Activated T-cell treated with anti-CD3 and anti-CD28 coated beads, Interleukin-2, amount 50 U/mL, for 1 hour (primary cell): ENCODE measurements around the gene TAS1R3.
"Not testable (repeated sequence)": the region's sequence is repeated elsewhere in the genome, so short reads cannot be mapped to it uniquely, and the experiment has no call there.

Source experiments
- DNase-seq: peaks from one replicate; pipeline ENCODE4 v3.0.0-alpha.2; 2020

TAS1R3 gene

DNA sequence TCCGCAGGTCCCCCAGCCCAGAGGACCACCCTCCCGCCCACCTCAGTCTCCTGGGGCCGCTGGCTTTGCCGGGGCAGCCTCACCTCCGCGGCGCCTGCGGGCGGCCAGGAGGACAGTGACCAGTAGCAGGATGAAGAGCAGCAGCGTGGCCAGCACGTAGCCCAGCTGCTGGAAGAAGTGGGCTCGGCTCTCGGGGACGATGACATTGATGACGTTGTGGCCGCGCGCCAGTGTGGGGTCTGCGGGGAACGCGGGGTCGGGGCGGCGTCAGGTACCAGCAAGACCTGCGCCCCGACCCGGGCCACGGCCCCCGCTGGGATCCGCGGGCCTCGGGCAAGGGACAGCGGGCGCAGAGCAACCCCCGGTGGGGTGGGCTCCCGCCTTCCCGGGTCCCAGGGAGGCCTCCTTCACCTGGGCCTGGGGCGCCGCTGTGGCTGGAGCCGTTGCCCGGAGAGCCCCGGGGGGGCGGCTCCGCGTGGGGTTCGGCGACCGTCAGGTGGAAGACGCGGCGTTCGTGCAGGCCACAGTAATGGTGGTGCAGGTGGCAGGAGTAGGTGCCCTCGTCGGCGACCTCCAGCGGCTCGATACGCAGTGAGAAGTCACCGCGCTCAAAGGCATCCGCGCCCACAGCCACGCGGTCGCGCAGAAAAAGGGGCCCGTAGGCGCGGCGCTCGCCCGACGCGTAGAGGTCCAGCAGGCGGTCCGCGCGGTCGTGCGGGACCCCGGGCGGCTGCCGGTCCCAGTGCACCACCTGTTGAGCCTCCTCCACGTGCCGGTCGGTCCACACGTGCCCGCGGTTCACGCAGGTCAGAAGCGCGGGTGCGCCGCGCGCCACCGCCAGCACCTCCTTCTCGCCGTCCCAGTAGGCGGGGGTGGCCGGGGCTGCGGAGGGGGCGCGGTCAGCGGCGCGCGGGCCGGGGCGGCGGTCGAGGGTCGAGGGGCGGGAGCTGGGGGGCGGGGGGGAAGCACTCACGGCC, 23.5 kb downstream of the TAS1R3 start:
- DNase-seq, result peak; percentile 57

DNA sequence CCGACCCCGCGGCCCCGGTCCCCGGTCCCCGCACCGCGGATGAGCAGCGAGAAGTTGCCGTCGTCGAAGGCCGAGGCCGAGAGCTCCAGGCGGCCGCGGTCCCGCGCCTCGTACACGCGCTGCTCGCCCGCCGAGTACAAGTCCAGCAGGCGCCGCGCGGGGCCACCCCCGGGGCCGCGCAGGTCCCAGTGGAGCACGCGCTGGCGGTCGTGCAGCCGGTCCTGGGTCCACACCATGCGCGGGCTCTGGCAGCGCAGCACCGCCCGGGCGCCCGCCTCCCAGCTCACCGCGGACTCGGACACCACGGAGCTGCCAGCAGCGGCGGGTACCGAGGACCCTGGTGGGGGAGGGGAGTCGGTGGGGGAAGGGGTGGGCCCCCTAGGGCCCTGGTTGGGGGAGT, 24.3 kb downstream of the TAS1R3 start:
- DNase-seq, result no peak

DNA sequence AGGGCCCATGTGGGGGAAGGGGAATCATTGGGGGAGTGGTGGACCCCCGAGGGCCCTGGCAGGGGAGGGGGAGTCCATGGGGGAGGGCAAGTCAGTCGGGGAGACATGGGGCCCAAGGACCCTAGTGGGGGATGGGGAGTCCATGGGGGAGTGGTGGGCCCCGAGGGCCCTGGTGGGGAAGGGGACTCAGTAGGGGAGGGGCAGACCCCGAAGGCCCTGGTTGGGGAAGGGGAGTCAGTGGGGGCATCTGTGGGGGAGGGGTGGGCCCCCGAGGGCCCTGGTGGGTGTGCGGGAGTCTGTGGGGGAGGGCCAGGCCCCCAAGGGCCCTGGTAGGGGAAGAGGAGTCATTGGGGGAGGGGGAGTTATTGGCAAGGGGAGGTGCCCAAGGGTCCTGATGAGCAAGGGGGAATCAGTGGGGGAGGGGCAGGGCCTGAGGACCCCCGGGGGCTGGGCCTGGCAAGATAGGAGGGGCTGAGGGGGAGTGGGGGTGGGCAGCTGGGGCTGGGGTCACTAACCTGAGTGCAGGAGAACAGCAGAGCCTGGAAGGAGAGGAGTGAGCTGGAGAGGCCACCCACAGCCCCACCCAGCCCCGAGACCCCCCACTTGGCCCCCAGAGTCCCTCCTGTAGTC, 25.2 kb downstream of the TAS1R3 start:
- DNase-seq, result no peak

DNA sequence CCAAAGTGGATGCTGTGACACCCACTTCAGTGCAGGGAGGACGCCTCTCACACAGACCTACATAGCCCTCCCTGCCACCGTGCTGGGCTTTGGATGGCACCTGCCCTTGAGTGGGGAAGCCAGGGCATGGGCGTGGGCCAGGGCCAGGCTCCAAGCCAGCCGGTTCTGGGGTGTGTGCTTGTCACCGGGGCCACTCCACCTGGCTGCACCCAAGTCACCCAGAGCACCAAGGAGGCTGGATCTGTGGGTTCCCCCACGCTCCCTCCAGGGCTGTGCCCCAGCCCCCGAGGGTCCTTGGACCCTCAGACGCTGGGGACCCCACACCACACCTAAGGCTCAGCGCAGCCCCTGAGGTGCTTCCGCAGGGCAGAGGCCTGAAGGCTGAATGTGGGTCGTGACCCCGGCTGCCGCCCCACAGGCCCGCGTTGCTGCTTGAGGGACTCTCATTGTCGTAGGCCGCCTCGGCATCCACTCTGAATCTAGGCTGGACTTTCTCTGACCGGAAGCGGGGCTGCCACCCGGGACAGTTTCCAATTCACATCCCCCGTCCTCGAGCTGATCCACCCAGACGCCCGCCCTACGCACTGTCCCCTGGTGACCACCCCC, 25.8 kb downstream of the TAS1R3 start:
- no peak for DNase-seq

DNA sequence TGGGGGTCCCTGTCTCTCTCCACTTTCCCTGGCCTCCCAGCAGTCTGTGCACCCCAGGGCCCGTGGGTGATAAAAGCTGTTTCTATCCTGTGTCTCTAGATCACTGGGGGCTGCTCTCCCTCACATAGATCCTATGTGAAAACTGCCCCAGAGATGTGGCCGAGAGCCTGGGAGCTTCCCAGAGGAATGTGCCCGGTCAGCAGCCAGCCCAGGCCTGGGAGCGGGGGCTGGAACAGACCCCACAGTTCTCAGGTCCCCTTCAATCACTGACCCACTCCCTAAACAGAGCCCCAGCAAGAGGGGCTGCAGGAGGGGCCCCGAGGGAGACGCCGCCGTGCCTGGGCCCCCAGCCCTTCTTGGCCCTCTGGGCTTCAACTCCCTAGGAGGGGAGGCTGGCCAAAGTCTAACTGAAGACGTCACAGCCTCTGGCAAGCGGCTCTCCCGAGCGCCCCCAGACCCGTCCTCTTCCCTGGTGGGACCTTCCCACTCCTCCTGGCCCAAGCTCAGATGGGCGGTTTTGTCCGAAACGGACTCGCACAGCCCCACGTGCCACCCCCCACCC, 26.9 kb downstream of the TAS1R3 start:
- no peak for DNase-seq

DNA sequence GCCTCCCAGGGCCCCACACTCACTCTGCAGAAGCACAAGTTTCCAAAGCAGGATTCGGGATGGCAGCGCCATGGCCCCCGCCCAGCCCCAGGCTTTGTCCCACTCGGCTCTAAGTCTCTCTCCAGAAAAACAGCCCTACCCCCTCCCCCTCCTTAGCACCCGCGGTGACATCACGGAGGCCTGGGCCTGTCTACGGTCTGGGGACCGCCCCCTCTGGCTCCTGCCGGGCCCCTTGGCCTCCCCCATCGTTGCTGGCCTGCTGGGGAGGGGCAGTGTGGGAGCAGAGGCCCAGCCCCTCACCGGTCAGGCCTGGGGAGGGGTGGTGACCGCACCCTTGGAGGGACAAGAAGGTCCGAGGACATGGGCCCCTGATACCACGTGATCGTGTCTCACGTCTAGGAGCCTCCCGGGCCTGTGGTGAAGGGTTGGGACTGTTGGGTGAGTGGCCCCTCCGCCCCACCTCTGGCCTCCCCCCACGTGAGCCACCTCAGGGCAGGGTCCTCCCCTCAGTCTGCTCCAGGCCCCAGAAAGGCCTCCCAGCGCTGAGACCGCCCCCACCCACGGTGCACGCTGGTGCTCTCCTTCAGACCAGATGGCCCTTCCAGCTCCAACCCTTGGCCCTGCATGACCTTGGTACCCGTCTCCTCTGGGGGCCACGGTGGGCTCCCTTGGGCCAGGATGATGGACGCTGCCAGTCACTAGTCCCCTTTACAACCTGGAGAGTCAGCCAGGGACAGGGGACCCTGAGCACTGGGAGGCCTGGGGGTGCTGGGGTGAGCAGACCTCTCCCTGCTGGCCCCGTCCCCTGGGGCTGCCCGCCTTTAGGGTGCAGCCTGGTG, 27.6 kb downstream of the TAS1R3 start, which contains the start of gene MXRA8:
TSS of gene MXRA8 (minus strand) at position 123 of the 839 bp plus-strand sequence. CDS start at position 72, 51 bp downstream.
- DNase-seq, result no peak

DNA sequence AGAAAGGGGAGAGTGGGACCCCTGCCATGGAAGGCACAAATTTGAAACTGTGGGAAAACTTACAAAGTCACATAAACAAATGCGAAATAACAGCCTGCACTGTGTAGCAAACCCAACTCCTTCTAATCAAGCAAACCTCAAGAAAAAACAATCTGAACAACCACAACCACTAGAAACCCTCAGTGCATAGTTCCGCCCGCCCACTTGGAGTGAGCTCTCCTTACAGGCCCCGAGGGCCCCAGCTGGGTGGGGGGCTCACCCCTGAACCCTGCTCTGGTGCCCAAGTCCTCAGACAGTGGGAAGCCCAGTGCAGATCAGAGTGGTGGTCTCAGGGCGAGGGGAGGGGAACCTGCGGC, 28.2 kb downstream of the TAS1R3 start:
- DNase-seq, result no peak

DNA sequence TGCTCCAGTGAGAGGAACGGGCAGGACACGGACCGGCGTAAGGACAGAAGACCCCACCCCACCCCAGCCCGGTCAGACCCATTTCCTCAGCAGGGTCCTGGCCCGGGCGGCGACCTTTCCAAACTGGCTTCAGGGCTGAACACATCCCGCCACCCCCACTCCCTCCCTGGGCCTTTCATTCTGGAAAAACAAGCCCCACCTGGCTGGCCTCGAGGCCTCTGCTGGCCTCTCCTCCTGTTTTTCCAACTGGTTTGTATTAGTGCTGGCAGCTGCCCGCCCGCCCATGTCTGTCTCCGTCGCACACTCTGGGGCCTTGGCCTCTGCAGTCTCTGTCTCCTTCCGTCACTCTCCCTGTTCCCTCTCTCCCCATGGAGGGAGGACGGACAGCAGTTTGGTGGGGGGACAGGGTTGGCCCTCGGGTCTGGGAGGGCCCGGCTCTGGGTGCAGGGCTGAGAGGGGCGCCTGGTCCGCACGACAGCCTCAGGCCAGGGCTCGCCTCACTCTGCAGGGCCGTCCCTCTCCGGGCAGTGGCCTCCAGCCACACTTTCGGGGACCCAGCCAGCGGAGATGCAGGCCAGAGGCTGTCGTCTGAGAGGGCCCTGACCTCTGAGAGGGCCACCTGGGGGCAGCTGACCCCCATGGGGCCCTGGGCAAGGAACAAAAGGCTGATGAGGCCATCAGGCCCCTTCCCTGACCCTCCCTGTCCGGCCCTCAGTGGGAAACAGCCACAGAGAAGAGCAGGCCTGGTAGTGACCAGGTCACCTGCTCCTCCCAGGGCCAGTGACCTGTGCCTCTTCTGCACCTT, 28.8 kb downstream of the TAS1R3 start:
- DNase-seq, result no peak

DNA sequence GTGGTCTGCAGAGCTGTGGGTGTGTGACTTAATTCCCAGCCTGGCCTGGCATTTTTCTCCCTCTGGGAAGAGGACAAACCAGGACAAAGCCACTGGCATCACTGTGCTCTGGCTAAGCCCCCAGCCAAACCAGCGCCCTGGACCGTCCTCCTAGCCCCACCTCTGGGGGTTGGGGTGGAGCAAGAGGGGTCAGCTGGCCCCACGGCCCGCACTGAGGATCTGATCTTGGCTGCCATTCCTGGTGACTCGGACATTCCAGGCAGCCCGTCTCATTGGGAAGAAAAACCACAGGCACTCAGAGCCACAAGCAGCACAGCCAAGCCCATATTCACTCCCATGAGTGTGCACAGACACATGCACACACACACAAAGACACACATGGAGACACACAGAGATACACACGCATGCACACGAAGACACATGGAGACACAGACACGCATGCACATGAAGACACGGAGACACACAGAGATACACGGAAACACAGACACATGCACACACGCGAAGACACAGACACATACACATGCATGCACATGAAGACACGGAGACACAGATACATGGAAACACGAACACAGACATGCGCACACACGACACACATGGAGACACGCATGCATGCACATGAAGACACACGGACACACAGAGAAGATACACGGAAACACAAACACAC, 29.6 kb downstream of the TAS1R3 start:
- no peak for DNase-seq

DNA sequence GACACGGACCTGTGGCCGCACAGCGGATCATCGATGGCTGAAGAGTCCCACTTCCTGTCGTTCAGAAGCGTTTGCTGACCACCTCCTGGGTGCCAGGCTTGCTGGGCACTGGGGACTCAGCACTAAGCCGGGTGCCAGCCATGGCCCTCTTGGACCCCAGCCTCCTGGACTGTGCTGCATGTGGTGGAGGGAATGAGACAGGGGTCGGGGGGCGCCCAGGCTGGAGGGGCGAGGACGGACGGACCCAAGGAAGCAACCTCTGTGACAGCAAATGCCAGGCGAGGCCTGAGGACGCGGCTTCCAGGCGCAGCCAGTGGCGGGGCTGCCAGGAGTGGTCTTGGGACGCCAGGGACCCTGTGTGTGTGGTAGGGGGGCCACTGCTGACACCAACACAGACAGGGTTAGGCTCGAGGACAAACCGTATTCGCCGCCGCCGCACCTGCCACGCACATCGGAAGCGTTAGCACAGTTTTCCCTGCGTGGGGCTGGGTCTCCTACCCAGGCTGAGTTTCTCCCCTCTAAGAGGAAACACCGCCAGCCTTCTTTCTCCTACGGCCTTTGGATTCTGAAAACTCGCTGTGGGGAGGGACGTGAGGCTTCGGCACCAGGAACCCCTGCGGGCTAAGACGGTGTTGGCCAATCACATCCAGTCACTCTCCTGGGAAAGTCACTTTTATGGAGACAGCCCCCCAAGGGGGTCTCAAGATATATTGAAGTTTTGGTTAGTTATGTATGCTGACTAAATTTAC, 30.3 kb downstream of the TAS1R3 start:
- DNase-seq, result no peak

DNA sequence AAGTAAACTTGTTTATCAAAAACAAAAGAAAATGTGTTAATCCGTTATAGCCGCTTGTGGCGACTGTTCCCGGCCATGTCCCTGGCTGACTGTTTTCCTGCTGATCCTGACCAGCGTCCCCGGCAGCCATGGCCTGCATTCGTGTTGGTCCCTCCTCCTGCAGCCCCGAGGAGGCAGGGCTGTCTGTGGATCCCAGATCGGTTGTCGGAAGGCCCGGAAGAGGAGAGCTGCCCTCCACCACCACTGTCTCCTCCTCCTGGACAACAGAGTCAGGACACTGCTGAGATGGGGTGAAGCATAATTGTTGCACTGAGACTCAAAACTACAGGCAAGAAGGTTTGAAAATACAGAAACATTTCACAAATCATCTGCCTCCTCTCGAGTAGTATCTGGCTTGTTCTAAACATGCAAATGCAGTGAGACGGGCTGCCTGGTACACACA, 30.9 kb downstream of the TAS1R3 start:
- DNase-seq, result no peak

DNA sequence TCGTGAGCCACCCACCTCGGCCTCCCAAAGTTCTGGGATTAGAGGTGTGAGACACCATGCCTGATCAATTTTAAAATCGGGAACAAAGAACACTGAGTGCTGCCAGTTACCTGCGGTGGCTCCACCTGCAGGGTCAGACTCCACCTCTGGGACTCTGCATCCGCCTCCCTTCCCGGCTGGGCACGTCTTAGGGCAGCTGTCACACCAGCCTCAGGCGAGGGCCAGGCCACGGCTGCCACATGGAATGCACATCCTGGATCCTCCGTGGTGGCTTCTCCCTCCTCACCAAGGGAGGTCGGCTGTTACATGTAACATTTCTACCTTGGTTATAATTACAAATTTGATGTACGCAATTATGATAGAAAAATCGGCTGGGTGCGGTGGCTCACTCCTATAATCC, 33.2 kb downstream of the TAS1R3 start:
- DNase-seq, result no peak

DNA sequence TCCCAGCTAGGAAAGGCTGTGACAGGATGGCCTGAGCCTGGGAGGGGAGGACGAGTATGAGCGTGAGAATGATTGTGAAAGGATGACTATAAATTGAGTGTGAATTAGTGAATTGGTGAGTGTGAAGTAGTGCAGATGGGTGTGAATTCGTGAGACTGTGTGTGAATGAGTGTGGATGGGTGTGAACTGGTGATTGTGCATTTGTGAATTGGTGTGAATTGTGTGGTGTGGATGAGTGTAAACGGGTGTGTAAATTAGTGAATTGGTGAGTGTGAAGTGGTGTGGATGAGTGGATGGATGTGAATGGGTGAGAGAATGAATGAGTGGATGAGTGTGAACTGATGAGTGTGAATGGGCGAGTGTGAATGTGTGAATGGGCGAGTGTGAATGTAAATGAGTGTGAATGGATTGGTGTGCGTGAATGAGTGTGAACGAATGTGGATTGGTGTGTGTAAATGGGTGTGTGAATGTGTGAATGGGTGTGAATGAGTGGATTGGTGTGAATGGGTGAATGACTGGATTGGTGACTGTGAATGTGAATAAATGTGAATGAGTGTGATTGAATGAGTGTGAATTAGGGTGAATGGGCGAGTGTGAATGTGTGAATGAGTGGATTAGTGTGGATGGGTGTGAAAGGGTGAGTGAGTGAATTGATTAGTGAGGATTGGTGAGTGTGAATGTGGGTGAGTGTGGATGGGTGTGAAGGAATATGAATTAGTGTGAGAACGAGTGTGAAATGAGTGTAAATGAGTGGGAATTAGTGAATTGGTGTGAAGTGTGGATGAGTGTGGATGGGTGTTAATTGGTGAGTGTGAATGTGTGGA, 35.0 kb downstream of the TAS1R3 start:
- no peak for DNase-seq

DNA sequence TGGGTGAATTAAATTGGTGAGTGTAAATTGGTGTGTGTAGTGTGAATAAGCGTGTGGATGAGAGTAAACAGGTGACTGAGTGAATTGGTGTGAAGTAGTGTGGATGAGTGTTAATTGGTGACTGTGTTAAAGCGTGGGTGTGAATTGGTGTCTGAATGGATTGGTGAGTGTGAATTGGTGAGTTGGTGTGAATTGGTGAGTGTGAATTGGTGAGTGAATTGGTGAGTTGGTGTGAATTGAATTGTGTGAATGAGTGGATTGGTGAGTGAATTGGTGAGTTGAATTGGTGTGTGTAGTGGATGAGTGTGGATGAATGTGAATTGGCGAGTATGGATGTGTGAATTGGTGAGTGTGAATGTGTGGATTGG, 35.6 kb downstream of the TAS1R3 start:
- no peak for DNase-seq

DNA sequence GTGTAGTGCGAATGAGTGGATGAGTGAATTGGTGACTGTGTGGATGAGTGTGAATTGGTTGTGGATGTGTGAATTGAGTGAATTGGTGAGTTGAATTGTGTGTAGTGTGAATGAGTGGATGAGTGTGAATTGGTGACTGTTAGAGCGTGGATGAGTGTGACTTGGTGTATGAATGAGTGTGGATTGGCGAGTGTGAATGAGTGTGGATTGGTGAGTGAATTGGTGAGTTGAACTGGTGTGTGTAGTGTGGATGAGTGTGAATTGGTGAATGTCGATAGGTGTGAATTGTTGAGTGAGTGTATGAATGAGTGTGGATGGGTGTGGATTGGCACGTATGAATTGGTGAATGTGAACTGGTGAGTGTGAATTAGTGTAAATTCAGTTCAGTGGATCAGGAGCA, 36.2 kb downstream of the TAS1R3 start:
- no peak for DNase-seq

DNA sequence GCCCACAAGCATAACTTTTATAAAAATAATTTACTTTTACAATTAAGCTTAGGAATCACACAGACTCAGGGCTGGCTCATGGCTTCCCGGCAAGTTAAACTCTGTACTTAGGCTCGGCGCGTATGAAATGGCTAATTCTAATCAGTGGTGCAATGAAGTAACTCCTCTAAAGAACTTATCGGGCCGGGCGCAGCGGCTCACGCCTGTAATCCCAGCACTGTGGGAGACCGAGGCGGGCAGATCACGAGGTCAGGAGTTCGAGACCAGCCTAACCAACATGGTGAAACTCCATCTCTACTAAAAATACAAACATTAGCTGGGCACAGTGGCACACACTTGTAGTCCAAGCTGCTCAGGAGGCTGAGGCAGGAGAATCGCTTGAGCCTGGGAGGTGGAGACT, 39.0 kb downstream of the TAS1R3 start:
- DNase-seq, result not testable (repeated sequence)

DNA sequence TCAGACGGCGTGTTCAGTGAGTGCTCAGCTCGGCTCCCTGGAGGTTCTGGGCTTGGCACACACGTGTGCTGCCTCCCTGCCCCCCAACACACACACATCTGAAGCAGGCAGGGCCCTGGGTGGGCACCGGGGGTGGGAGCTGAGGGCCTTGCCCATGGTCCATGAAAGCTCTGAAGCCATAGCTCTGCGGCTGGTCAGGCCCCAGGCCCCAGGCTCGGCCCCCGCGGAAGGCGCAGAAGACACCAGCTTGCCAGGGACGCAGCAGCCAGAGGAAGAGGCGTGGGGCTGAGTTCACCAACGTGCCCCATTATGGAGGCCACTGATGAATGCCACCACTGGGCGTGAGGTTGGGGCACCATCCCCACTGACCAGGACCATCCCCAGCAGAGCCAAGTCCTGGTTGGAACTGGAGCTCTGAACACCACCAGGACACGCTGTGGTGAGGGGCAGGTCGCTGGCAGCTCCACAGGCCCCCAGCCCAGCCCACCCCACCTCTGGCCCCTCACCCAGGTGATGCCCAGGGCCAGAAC, 39.8 kb downstream of the TAS1R3 start:
- DNase-seq, result peak; percentile 43

DNA sequence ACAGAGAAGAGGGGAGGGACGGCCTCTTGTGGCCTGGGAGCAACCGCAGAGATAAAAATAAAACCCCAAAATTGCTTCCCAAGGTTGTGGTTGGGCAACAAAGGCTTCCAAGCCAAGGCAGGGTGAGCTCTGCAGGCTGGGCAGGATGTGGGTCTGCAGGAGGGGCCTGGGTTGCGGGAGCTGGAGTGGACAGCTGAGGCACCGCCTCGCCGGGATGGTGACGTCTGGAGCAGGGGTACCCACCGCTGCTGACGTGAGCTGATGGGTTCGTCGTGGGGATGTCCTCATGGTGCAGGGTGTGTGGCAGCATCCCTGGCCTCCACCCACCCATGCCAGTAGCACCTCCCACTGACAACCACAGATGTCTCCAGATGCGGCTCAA, 40.3 kb downstream of the TAS1R3 start:
- peak; percentile 80 for DNase-seq
